Right lobe of liver (tissue), 4 donors: ENCODE data around the gene CNIH2.

Experiments used
- POLR2A ChIP-seq: fragments of 450-650 bp; IDR thresholded peaks from one replicate; pipeline ENCODE4 v1.6.1; 2017; ENCODE audit warnings: antibody characterized with exemption, mild to moderate bottlenecking
- TF ChIP-seq, protein P1 (sequence below), 4 donors: fragments of 200-600 bp in 3 of 4; fragments of 450-650 bp in 1 of 4; IDR thresholded peaks; one replicate each; pipeline versions ENCODE4 v1.5.1 to v1.8.0; 2016 to 2022; ENCODE audit warnings: antibody characterized with exemption in 4 of 4, mild to moderate bottlenecking in 2 of 4
- donor health status: DM: no; HTN: no; CAD: no.
- donor health status: DM: no; HTN: no; CAD: no.
- donor health status: DM: no; HTN: yes; CAD: no.

DNA sequence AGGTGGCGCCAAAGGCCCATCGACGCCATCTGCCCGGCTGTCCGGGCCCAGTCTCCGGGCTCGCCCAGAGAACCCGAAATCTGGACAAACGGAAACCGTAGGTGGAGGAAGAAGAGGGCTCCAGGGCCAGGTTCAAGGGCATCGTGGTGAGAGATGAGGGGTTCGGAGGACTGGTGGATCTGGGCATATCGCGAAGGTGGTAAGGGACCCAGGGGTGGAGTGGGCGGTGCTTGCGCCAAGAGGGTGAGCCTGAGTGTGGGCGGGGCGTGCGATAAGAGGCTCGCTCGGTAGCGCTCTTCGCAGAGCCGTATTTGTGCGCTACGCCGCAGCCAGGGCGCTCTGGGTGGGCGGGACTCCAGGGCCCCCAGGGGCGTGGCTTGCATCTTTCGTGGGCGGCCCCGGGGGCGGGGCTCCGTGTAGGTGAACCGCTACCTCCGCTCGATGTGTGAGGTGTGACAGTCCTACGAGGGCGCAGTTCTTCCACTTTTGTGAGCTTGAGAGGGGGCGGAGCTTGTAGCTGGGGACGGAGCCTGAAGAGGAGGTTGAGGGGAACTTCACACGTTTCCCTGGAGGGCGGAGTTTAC lies 34.1 kb downstream of the CNIH2 start:
- TF ChIP-seq, protein P1, sequence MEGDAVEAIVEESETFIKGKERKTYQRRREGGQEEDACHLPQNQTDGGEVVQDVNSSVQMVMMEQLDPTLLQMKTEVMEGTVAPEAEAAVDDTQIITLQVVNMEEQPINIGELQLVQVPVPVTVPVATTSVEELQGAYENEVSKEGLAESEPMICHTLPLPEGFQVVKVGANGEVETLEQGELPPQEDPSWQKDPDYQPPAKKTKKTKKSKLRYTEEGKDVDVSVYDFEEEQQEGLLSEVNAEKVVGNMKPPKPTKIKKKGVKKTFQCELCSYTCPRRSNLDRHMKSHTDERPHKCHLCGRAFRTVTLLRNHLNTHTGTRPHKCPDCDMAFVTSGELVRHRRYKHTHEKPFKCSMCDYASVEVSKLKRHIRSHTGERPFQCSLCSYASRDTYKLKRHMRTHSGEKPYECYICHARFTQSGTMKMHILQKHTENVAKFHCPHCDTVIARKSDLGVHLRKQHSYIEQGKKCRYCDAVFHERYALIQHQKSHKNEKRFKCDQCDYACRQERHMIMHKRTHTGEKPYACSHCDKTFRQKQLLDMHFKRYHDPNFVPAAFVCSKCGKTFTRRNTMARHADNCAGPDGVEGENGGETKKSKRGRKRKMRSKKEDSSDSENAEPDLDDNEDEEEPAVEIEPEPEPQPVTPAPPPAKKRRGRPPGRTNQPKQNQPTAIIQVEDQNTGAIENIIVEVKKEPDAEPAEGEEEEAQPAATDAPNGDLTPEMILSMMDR (IDR thresholded peaks at IDR 0.05), result peak in 3 of 4 donors; percentile 91 to 95 (median 95)
- TF ChIP-seq POLR2A, result peak; percentile 59
